HG03135 (cell line): ENCODE results near the gene ZNF747.
A peak's percentile ranks its signal among the peaks of the same experiment; 100 is the strongest.
"Not testable (repeated sequence)": the region's sequence is repeated elsewhere in the genome, so short reads cannot be mapped to it uniquely, and the experiment has no call there.

Experiments
- ATAC-seq: cut with Tn5 transposase; IDR thresholded peaks from one replicate; pipeline ENCODE4 v1.9.1; 2021; ENCODE audit warnings: mild to moderate bottlenecking, moderate library complexity; ENCODE audit not compliant: unreplicated experiment

The ZNF747 gene

DNA sequence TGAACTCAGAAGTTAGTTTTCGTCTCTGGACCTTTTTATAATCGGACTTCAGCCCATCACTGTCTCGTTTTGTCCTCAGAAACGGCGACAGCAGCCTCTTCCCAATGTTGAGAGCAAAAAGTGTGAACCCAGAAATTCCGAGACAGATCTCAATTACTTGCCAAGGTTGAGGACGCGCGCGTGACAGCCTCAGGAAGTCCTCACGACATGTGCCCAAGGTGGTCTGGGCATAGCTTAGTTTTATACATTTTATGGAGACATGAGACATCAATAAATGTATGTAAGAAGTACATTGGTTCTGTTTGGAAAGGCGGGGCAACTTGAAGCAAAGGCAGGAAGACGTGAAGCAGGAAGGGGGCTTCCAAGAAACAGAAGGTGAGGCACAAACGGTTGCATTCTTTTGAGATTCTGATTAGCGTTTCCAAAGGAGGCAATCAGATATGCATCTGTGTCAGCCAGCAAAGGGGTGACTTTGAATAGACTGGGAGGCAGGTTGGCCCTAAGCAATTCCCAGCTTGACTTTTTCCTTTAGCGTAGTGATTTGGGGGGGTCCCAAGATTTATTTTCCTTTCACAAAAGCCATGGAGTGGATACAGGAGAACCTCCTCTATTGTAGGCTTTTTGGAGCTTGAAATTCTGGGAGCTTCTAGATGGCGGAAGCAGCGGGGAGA, 583 bp upstream of the ZNF747 start:
- ATAC-seq, result no peak

DNA sequence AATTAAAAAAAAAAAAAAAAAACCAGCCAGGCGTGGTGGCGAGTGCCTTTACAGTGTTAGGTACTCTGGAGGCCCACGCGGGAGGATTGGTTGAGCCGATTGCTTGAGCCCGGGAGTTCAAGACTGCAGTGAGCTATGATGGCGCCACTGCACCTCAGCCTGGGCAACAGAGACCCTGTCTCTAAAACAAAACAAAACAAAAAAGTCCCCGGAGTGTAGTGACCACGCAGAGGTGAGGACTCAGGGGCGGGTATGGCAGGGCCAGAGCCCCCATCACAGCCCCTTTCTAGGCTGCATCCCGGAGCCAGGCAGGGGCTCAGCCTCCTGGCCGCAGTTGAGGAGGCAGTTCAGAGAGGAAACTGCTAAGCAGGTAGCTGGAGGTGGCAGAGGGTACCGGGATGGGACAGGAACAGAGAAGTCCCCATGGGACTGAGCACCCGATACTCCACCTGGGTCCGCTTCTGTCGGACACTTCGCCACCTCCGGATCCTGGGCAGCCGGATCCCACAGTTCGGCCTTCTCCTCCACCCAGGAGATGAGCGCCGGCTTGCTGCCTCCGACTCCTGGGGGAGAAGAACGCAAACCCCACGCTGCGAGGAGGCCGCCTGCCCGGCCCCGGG, 800 bp downstream of the ZNF747 start:
- no peak for ATAC-seq

GRCh38 chr16:30533146-30533522, 1.5 kb downstream of the ZNF747 start:
- no peak for ATAC-seq

DNA sequence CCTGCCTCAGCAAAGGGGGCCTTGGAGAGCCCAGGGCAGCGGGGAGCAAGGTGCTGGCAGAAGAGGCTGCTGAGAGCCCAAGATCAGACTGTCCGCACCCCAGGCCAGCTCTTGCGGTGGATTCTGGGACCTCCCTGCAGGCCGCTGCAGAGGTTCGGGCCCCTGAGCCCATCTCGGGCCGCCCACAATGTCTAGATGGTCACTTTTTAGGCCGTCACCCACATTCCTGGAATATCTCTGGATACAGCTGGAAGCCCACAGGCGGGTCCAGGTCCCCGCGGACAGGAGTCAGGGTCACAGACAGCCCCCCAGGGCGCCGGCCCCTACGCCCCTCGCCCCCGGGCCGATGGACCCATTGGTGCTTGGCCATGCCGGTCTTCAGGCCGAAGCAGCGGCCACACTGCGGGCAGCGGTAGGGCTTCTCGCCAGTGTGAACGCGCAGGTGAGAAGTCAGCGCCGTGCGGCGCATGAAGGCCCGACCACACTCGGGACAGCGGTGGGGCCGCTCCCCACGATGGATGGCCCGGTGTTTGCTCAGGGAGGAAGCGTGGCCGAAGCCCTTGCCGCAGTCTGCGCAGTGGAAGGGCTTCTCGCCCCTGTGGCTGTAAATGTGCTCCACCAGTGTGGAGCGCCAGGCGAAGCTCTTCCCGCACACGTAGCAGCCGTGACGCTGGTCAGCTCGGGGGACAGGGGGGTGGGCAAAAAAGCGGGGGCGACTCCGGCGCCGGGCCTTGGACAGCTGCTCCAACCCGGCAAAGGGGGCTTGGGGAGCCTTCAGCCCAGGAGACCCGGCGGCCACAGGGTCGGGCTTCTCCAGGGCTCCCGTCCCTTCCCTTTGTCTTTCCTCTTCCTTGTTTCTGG, 2.1 kb downstream of the ZNF747 start:
- no peak for ATAC-seq

DNA sequence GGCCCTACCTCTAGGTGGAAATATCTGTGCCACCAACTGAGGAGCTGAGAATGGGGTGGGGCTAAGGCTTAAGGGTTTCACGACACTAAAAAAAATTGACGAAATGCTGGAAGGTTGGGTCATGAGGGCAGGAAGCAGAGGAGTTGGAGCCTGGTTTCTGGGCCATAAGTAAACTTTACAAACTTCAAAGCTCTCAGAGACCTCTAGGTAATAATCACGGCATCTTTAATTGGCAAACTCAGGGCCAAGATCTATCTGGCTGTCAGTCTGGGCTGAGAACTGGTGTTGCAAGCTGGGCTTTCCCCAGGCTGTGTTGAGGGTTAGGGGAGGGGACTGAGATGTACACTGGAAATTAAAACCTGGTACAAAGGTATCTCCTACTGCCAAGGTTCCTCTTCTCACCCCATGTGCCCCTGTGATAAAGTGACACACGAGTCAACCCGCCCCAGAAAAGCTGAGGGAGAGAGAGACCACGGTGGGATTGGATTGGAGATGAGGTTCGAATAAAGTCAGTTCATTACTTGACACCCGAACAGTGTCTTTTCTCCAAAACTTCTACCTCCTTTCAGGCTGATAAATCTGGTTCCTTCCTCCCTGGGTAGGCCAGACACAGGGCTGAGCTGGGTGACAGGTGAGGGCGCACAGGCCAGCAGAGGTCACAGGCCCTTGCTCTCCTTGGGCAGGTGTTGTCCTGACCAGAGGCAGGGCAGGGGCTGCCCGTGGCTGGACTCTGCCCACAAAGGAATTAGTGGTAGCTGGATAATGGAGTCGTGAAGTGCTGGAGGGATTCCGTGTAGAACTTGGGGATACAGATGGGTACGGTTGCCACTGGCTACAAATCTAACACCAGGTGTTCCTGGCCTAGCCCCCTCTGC, 4.3 kb downstream of the ZNF747 start:
- no peak for ATAC-seq

DNA sequence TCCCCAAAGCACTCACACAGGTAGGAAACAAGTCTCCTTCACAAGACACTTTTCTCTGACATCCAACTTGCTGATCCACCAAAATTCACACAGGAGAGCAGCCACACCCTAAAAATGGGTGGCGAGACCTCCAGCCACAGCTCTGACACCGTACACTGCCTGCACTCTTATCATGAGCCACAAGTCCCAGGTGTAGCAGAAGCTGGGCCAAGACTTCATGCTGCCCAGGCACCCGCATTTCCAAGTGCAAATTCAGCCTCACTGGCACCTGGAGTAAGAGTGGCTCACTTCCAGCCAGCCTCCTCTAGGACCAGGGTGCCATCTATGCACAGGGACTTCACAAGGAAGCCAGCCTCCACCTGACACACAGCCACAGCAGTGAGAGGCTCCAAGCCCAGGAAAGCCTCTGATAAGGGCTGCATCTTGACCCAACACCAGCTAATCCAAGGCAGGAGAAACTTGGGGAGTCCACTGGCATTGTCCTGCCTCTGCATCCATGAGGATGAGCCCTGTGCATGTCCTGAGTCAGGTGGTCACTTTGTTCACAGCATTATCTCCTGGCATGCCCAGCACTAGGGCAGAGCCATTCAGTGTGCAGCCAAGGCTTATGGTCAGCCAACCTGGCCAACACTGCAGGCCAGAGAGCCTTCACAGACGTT, 5.7 kb downstream of the ZNF747 start:
- ATAC-seq, result no peak

- no peak for ATAC-seq
These were observed 7.0 kb downstream of the ZNF747 start for GRCh38 chr16:30527635-30528178.

- ATAC-seq, result peak; percentile 76
These were observed 7.6 kb downstream of the ZNF747 start for GRCh38 chr16:30526823-30527634.

- ATAC-seq, result peak; percentile 20
These were observed 8.4 kb downstream of the ZNF747 start, which contains the start of gene ZNF768 for GRCh38 chr16:30526137-30526822. TSS of gene ZNF768 (minus strand) at chr16:30526566. CDS start at chr16:30526413, 153 bp downstream.

GRCh38 chr16:30525844-30526136, 8.9 kb downstream of the ZNF747 start:
- ATAC-seq, result no peak

- no peak for ATAC-seq
These were observed 9.8 kb downstream of the ZNF747 start for GRCh38 chr16:30524575-30525568.

- ATAC-seq, result no peak
These were observed 10.7 kb downstream of the ZNF747 start for GRCh38 chr16:30523768-30524574.

GRCh38 chr16:30522702-30523463, 11.8 kb downstream of the ZNF747 start:
- ATAC-seq, result not testable (repeated sequence)

GRCh38 chr16:30521873-30522641, 12.6 kb downstream of the ZNF747 start:
- no peak for ATAC-seq

GRCh38 chr16:30521476-30521872, 13.2 kb downstream of the ZNF747 start:
- no peak for ATAC-seq
